Measurements from ENCODE around the gene APBA2.
"Not testable (repeated sequence)": the region's sequence is repeated elsewhere in the genome, so short reads cannot be mapped to it uniquely, and the experiment has no call there.

APBA2 gene

DNA sequence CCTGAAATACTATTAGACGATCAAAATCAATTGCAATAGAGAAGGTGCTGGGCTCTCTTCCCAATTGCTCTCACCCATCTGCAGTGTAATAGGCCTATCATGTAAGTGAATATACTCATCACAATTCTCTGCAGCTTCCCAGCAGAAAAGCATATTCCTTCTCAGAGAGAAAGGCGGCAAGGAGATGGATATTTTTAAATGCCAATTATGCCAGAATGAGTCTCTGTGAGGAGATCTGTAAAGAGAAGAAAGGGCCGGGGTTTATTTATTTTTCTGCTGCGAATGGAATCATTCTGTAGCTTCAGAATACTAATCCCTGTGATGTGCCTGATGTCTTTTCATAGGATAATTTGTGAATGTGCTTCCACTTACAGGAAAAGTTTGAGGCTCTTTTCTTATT, 112.0 kb downstream of the APBA2 start:
- DNase-seq (ENCODE audit: low read depth), result no peak

DNA sequence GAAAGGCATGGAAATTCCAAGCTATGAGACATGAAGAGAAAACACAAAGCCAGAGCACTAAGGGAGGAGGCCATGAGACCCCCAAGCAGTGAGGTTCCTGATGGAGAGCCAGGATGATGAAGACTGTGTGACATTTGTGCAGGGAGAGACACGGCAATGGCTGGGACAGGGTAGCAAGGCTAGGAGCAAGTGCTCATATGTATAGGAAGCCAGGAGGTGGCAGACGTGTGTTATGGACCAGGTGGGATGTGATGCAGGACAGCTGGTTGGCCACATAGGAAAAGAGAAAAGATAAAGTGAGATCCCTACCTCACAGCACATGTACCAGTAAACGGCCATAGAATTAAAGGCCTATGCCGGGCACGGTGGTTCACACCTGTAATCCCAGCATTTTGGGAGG, 112.7 kb downstream of the APBA2 start:
- no peak for DNase-seq (ENCODE audit: low read depth)

GRCh38 chr15:29003191-29003839, 117.5 kb downstream of the APBA2 start:
- no peak for DNase-seq (ENCODE audit: low read depth)

DNA sequence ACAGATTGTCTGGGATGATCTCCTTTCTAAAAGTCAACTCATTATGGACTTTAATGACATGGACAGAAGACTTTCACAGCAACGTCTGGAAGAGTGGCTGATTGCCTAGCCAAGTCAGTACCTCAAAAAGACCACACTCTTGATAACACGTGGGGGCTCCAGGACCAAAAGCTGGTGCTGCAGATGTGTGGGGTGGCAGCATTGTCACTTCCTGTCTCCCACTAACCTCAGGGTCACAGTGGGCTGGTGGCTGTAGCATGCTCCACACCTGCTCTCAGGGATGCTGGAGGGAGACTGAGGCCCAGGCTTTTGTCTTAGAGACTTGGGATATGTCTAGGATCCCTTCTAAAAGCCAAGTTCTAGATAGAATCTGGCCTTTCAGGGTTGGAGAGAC, 118.1 kb downstream of the APBA2 start:
- no peak for DNase-seq (ENCODE audit: low read depth)

DNA sequence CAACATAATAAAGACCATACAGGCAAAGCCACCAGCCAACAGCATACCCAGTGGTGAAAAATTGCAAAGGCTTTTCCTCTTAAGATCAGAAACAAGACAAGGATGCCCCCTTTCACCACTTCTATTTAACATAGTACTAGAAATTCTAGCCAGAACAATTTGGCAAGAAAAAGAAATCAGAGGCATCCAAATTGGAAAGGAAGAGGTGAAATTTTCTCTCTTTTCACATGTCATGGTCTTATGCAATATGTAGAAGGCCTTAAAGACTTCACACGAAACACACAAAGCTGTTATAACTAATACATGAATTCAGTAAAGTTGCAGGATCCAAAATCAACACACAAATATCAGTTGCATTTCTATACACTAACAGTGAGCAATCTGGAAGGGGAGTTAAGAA, 120.2 kb downstream of the APBA2 start:
- no peak for DNase-seq (ENCODE audit: low read depth)

DNA sequence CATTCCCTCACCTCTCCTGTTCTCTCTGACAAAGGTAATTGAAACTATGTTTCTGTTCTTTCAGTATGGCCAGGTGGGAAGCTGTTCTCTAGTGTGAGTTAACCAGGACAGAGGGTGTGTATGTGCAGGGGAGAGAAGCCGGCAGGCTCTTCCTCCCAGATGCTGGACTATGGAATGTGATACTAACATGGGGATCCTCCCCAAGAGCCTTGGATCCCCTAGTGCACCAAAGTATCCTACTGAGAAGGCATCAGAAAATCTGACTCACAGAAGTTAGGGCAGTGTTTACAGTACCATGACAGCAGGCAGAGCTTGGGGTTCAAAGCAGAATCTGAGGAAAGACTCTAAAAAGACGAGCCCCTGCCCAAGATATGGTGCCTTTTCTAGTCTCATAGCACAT, 123.1 kb downstream of the APBA2 start:
- DNase-seq (ENCODE audit: low read depth), result no peak

DNA sequence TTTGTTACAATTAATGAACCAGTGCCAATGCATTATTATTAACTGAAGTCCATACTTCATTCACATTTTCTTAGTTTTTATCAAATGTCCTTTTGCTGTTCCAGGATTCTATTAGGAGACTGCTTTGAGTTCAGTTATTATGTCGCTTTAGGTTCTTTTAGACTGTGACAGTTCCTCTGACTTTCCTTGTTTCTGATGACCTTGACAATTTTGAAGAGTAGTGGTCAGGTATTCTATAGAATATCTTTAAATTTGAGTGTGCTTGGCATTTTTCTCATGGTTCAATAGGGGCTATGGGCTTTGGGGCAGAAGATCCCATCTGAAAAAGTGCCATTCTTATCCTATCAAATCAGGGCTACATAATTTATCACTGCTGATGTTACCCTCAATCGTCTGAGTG, 126.3 kb downstream of the APBA2 start:
- DNase-seq (ENCODE audit: low read depth), result no peak

- DNase-seq (ENCODE audit: low read depth), result no peak
These were observed 128.7 kb downstream of the APBA2 start for GRCh38 chr15:29014493-29014892.

DNA sequence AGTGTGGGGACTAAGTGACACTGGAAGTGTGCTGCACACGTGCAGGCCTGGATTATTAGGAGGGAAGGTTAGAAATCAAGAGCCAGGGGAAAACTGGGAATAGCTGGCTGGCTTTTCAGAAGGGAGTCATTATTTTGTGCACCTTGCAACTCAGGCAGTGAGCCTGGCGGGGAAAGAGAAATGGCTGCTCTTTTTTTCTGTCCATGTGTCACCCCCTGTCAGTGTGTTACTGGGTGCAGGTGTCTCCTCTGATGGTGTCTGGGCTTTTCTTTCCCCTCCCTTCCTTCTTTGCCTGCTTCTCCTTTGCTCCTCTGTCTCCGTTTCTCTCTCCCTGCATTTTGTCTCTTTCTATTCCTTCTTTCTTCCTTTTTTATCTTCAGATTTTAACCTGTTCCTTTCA, 130.7 kb downstream of the APBA2 start:
- no peak for DNase-seq (ENCODE audit: low read depth)

- DNase-seq (ENCODE audit: low read depth), result no peak
These were observed 132.5 kb downstream of the APBA2 start for GRCh38 chr15:29018120-29018805.

DNA sequence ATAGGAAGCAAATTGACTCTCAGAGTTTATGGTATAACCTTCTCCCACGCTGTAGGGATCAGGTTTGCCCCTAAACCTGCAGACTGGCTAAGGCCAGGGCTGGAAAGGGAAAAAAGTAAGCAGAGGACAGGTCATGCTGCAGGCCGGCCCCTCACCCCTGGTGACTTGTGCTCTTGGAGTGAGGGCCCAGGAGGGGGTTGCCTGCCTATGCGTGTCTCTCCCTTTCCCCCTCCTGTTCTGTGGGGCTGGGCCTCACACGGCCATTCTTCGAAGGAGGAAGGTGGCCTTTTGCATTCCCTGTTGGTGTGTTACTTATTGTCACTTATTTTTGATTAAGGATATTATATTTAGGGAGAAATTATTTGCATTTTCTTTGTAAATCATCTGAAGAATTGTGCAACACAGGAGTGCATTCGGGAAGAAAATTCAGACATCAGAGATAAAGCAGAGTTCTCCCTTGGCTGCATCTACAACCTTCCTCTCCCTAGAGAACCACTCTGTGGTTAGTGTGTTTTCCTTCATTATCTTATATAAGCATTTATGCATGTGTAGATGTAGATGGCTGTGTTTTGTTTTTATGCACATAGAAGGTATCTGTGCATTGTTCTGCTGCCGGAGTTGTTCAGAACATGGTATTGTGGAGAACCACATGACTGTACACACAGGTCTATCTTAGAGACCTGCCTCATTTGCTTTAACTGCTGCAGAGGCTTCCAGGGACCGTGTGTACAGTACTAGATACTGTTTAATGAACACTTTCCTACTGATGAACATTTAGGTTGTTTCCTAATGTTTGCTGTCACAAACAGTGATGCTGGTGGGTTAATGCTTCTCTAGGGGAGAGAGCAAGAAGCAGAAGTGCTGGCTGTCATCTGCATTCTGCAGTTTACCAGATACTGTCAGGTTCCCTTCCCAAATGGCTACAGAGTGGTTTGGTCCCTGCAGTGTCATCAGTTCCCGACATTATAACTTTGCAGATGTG, 133.5 kb downstream of the APBA2 start:
- no peak for DNase-seq (ENCODE audit: low read depth)

GRCh38 chr15:29021857-29022256, 136.1 kb downstream of the APBA2 start:
- DNase-seq (ENCODE audit: low read depth), result no peak

GRCh38 chr15:29024662-29025061, 138.9 kb downstream of the APBA2 start:
- DNase-seq (ENCODE audit: low read depth), result no peak

DNA sequence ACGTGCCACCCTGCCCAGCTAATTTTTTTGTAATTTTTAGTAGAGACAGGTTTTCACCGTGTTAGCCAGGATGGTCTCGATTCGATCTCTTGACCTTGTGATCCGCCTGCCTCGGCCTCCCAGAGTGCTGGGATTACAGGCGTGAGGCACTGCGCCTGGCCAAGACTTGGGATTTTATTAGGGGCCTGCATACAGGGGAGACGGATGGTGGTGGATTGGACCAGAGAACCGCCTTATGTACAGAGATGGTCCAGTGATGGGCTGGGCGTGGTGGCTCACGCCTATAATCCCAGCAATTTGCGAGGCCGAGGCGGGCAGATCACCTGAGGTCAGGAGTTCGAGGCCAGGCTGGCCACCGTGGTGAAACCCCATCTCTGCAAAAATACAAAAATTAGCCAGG, 139.6 kb downstream of the APBA2 start:
- not testable (repeated sequence) for DNase-seq (ENCODE audit: low read depth)

GRCh38 chr15:29028158-29028557, 142.4 kb downstream of the APBA2 start:
- DNase-seq (ENCODE audit: low read depth), result not testable (repeated sequence)

GRCh38 chr15:29029651-29030195, 143.9 kb downstream of the APBA2 start:
- no peak for DNase-seq (ENCODE audit: low read depth)

GRCh38 chr15:29031502-29032228, 145.9 kb downstream of the APBA2 start:
- DNase-seq (ENCODE audit: low read depth), result no peak

GRCh38 chr15:29032229-29032625, 146.5 kb downstream of the APBA2 start:
- no peak for DNase-seq (ENCODE audit: low read depth)

DNA sequence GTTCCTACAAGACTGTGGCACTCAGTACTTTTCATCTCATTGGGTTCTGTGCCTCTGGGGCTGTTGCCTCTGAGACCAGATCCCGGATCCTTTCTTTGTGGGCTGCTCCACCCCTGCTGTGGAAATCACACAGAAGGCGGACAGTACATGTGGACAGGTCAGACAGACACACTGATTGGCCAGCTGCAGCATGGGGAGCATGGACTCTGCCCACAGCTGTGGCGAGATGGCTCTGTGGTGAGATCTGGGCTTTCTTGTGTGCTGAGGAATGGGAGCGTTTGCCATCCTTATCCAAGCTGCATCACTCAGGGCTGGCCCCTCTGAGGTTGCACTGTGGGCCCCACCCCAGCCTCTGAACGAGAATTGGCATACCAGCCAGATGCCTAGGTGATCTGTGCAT, 147.0 kb downstream of the APBA2 start:
- DNase-seq (ENCODE audit: low read depth), result no peak

- no peak for DNase-seq (ENCODE audit: low read depth)
These were observed 148.4 kb downstream of the APBA2 start for GRCh38 chr15:29034151-29034550.

- no peak for DNase-seq (ENCODE audit: low read depth)
These were observed 149.0 kb downstream of the APBA2 start for GRCh38 chr15:29034593-29035335.

Measured in stimulated activated CD8-positive, alpha-beta memory T cell treated with anti-CD3 and anti-CD28 coated beads, Interleukin-12 subunit alpha, Interleukin-12 subunit beta, amount 100 ng/mL, for 4 hours (primary cell).